CD4-positive, alpha-beta T cell treated with Interleukin-2 at 100 ng/mL for 4 hours (primary cell): ENCODE measurements around the gene PRMT6.

ENCODE experiments used
- DNase-seq: peaks from one replicate; pipeline ENCODE4 v3.0.0-alpha.2; 2020; ENCODE audit warnings: low spot score

Gene PRMT6

GRCh38 chr1:107095647-107096046 is 39.2 kb downstream of the PRMT6 start:
- DNase-seq: no peak

GRCh38 chr1:107096690-107097089 is 40.2 kb downstream of the PRMT6 start:
- no peak for DNase-seq

- DNase-seq: no peak
These were observed 42.5 kb downstream of the PRMT6 start for GRCh38 chr1:107098961-107099360.

GRCh38 chr1:107100331-107100984 is 44.0 kb downstream of the PRMT6 start:
- no peak for DNase-seq

GRCh38 chr1:107105914-107106313 is 49.4 kb downstream of the PRMT6 start:
- DNase-seq: no peak
